Endothelial cell of umbilical vein (primary cell): ENCODE results near the gene TSC22D3. TPM values are rescaled to one million over a fixed set of nuclear protein-coding genes. Genes with fewer than 3 reads are reported as not detected.
"Not testable (repeated sequence)": the region's sequence is repeated elsewhere in the genome, so short reads cannot be mapped to it uniquely, and the experiment has no call there.

Source experiments
- BruUV-seq: library from RNA; stranded (reverse); fragments of 400-500 nt; replicated peaks from 2 replicates; lab custom pipeline; 2021; lab: Mats Ljungman, UMichigan
- CTCF ChIA-PET: fragments of 300-600, 350-600 bp; sonication (Branson Sonifier 250); formaldehyde crosslinking; loops from one replicate; lab custom pipeline; 2021; ENCODE audit warnings: antibody characterized with exemption, inconsistent platforms; lab: Charles Lee
- POLR2A ChIA-PET: fragments of 300-600, 350-600 bp; sonication (Branson Sonifier 250); formaldehyde crosslinking; loops from one replicate; lab custom pipeline; 2021; ENCODE audit warnings: antibody characterized with exemption, inconsistent platforms; lab: Charles Lee
- DNase-seq: peaks from one replicate; pipeline ENCODE4 v3.0.0-alpha.2; 2011; ENCODE audit warnings: low read depth, low spot score
- FAIRE-seq: peaks from 2 replicates; lab custom pipeline; 2011; peaks lifted over from hg19 to GRCh38; lab: Jason Lieb, UNC
- H2AFZ ChIP-seq: 2 replicates; pipeline ENCODE4 v1.6.0; 2012; ENCODE audit warnings: low read depth, low read length, control low read depth, inconsistent platforms
- H3K27ac ChIP-seq: 2 replicates; pipeline ENCODE4 v1.5.1; 2011; ENCODE audit warnings: low read depth, mild to moderate bottlenecking, control low read depth, low read length, moderate library complexity; ENCODE audit not compliant: insufficient read depth
- H3K27me3 ChIP-seq, 2 experiments: 2 replicates each; pipeline versions ENCODE4 v1.6.0 to v1.6.1; 2011; ENCODE audit warnings: low read length in 2 of 2, mixed read lengths in 1 of 2; ENCODE audit not compliant: control insufficient read depth in 2 of 2, insufficient read depth in 2 of 2
- H3K36me3 ChIP-seq, 2 experiments: 2 replicates in 1 of 2; 3 replicates in 1 of 2; pipeline ENCODE4 v1.5.1; 2011; ENCODE audit warnings: low read length in 2 of 2, mild to moderate bottlenecking in 1 of 2, moderate library complexity in 1 of 2; ENCODE audit not compliant: control insufficient read depth in 2 of 2, insufficient read depth in 2 of 2; ENCODE audit errors: extremely low read depth in 1 of 2
- H3K4me1 ChIP-seq: 3 replicates; pipeline ENCODE4 v1.5.1; 2011; ENCODE audit warnings: mild to moderate bottlenecking, low read length; ENCODE audit not compliant: control insufficient read depth, insufficient read depth; ENCODE audit errors: extremely low read depth
- H3K4me2 ChIP-seq: 2 replicates; pipeline ENCODE4 v1.6.1; 2011; ENCODE audit warnings: low read length, control low read depth, mixed read lengths; ENCODE audit not compliant: insufficient read depth
- H3K4me3 ChIP-seq, 3 experiments: fragments of 200-600 bp in 1 of 3; sonication (generic), shearing (Covaris generic) in 1 of 3; replicated peaks in 1 of 3; 2 replicates each; pipeline ENCODE4 v1.5.1; 2011 to 2016; ENCODE audit warnings: control low read depth in 3 of 3, low read length in 3 of 3, mild to moderate bottlenecking in 2 of 3, inconsistent platforms in 1 of 3, low read depth in 1 of 3, moderate library complexity in 1 of 3; ENCODE audit not compliant: insufficient read depth in 1 of 3
- H3K79me2 ChIP-seq: 2 replicates; pipeline ENCODE4 v1.6.0; 2012; ENCODE audit warnings: low read length, inconsistent platforms; ENCODE audit not compliant: control insufficient read depth, insufficient read depth
- H3K9ac ChIP-seq: replicated peaks from 2 replicates; pipeline ENCODE3; 2011; ENCODE audit warnings: low read length, control low read depth; ENCODE audit not compliant: insufficient read depth; ENCODE audit errors: extremely low read depth
- H3K9me1 ChIP-seq: replicated peaks from 3 replicates; pipeline ENCODE4 v1.6.0; 2011; ENCODE audit warnings: mild to moderate bottlenecking, low read length; ENCODE audit not compliant: control insufficient read depth, insufficient read depth; ENCODE audit errors: extremely low read depth
- H3K9me3 ChIP-seq: replicated peaks from 2 replicates; pipeline ENCODE4 v1.5.1; 2012; ENCODE audit warnings: low read length, inconsistent platforms; ENCODE audit not compliant: control insufficient read depth, insufficient read depth
- H4K20me1 ChIP-seq: replicated peaks from 2 replicates; pipeline ENCODE3; 2011; ENCODE audit warnings: mild to moderate bottlenecking, low read length; ENCODE audit not compliant: control insufficient read depth, insufficient read depth; ENCODE audit errors: extremely low read depth
- EZH2 ChIP-seq: IDR thresholded peaks from 2 replicates; pipeline ENCODE4 v1.6.1; 2012; ENCODE audit warnings: borderline replicate concordance, low read depth, mild to moderate bottlenecking, moderate library complexity, low read length, inconsistent platforms; ENCODE audit not compliant: severe bottlenecking
- FOS ChIP-seq: IDR thresholded peaks from 2 replicates; pipeline ENCODE4 v1.6.1; 2011; ENCODE audit warnings: mild to moderate bottlenecking, low read length, moderate library complexity, borderline replicate concordance; ENCODE audit not compliant: insufficient read depth
- JUN ChIP-seq: IDR thresholded peaks from 2 replicates; pipeline ENCODE4 v1.6.1; 2011; ENCODE audit warnings: borderline replicate concordance, low read depth; ENCODE audit not compliant: insufficient read length, insufficient read depth
- POLR2AphosphoS5 ChIP-seq: IDR thresholded peaks from 2 replicates; pipeline ENCODE4 v1.6.1; 2012; ENCODE audit warnings: low read depth, mild to moderate bottlenecking, control low read depth, low read length, moderate library complexity; ENCODE audit not compliant: insufficient read depth
- dilution Hi-C: fragments of 300-500 bp; cut with MboI; formaldehyde crosslinking; loops from one replicate; pipeline ENCODE4 v1.15.0; 2019; ENCODE audit warnings: low sequenced_read_pairs; ENCODE audit not compliant: extremely low pct_ligation_motif_present
- intact Hi-C: fragments of 100-400 bp; cut with micrococcal nuclease; formaldehyde crosslinking; loops from one replicate; pipeline ENCODE4 v1.10.0; 2022
- polyA plus RNA-seq, 4 experiments: library from polyadenylated mRNA; depleted of rRNA in 3 of 4; stranded (reverse) in 3 of 4; unstranded in 1 of 4; fragments of >200 nt; gene quantifications; 2 replicates each; pipeline versions ENCODE4 v1.2.1 to v1.2.3, GENCODE V29; 2011 to 2012; ENCODE audit warnings: missing spikeins in 1 of 4
- total RNA-seq: library from RNA; stranded (reverse); gene quantifications from 2 replicates; pipeline ENCODE4 v1.2.3, GENCODE V29; 2021
- TF ChIP-seq, protein P1 (sequence below), 2 donors: IDR thresholded peaks; 1 replicate in 1 of 2; 2 replicates in 1 of 2; pipeline ENCODE4 v1.5.1; 2011; ENCODE audit warnings: low read length in 2 of 2, mild to moderate bottlenecking in 2 of 2, moderate library complexity in 2 of 2, control low read depth in 1 of 2, inconsistent platforms in 1 of 2, low read depth in 1 of 2; ENCODE audit not compliant: insufficient read depth in 1 of 2; ENCODE audit errors: extremely low read depth in 1 of 2

The TSC22D3 gene
- total and polyA plus RNA-seq, 2 donors (not counting 3 experiments of a cell fraction or from before 2014, with no cell fraction given) = 21.1 to 37.4 TPM

DNA sequence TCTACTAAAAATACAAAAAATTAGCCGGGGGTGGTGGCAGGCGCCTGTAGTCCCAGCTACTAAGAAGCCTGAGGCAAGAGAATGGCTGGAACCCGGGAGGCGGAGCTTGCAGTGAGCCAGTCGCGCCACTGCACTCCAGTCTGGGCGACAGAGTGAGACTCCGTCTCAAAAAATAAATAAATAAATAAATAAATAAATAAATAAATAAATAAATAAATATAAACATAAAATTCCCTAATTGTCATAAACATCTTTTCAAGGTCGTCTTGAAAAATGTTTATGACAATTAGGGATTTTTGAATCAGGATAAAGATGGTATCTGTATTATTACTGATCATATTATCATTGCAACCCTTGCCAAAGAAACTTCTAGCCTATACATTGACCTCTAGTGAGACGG is 34.5 kb upstream of the TSC22D3 start:
- H3K79me2 ChIP-seq, dilution Hi-C loops, H3K4me1 ChIP-seq, H3K27me3 ChIP-seq, H3K9me3 ChIP-seq, intact Hi-C loops, H3K9ac ChIP-seq, FAIRE-seq, H3K36me3 ChIP-seq, H3K27ac ChIP-seq, H3K4me2 ChIP-seq, POLR2A ChIA-PET, H4K20me1 ChIP-seq, H3K9me1 ChIP-seq, BruUV-seq, H2AFZ ChIP-seq, DNase-seq, H3K4me3 ChIP-seq: not testable (repeated sequence)
- CTCF ChIA-PET = interaction anchor here (1.0 kb wide), 1 partner anchor 23 kb away, joined by 3 read pairs; no protein-coding TSS in a partner anchor

DNA sequence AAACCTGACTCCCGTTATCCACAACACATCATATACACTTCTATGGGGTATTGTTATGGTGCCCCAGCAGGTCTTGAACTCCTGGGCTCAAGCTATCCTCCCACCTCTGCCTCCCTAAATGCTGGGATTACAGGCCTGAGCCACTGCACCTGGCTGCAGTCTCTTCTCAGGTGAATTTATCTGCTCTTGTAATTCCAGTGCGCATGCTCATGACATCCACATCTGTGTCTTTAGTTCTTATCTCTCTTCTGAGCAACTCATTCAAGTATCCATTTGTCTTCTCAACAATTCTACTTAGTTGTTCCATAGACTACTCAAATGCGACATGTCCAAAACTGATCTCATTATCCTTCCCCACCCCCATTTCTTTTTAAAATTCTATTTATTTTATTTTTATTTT is 29.6 kb upstream of the TSC22D3 start:
- H4K20me1 ChIP-seq = no peaks in the 10 kb centered on the region
- no peak overlapping the region for H2AFZ ChIP-seq
- TF ChIP-seq POLR2AphosphoS5 = no peak
- no peak for TF ChIP-seq FOS
- TF ChIP-seq JUN = no peak
- TF ChIP-seq, protein P1, sequence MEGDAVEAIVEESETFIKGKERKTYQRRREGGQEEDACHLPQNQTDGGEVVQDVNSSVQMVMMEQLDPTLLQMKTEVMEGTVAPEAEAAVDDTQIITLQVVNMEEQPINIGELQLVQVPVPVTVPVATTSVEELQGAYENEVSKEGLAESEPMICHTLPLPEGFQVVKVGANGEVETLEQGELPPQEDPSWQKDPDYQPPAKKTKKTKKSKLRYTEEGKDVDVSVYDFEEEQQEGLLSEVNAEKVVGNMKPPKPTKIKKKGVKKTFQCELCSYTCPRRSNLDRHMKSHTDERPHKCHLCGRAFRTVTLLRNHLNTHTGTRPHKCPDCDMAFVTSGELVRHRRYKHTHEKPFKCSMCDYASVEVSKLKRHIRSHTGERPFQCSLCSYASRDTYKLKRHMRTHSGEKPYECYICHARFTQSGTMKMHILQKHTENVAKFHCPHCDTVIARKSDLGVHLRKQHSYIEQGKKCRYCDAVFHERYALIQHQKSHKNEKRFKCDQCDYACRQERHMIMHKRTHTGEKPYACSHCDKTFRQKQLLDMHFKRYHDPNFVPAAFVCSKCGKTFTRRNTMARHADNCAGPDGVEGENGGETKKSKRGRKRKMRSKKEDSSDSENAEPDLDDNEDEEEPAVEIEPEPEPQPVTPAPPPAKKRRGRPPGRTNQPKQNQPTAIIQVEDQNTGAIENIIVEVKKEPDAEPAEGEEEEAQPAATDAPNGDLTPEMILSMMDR (IDR thresholded peaks at IDR 0.05; ENCODE audit: extremely low read depth in 1 of 2, insufficient read depth in 1 of 2, low read depth in 1 of 2, low read length in 2 of 2) = no peak
- no peak for TF ChIP-seq EZH2
- H3K27ac ChIP-seq = no peak overlapping the region
- no peaks in the 10 kb centered on the region for H3K9me1 ChIP-seq
- FAIRE-seq = no peak
- H3K4me1 ChIP-seq = no peaks in the 10 kb centered on the region
- ChIA-PET CTCF (no interaction called here), POLR2A (no interaction called here)
- H3K27me3 ChIP-seq = no peaks in the 10 kb centered on the region
- H3K4me2 ChIP-seq = no peak overlapping the region
- intact Hi-C loops = no loop called here
- no peak overlapping the region for H3K9ac ChIP-seq
- H3K4me3 ChIP-seq = no peak overlapping the region
- no peaks in the 10 kb centered on the region for H3K36me3 ChIP-seq
- DNase-seq = no peak
- no peaks in the 10 kb centered on the region for H3K79me2 ChIP-seq
- H3K9me3 ChIP-seq = no peaks in the 10 kb centered on the region
- dilution Hi-C loops = no loop called here
- BruUV-seq = no TSS peak
